GM12878 (cell line): ENCODE measurements around the gene CPNE4.

Experiments used
- CEBPB ChIP-seq, 2 experiments: fragments of 150-350 bp in 1 of 2; IDR thresholded peaks; 2 replicates each; pipeline ENCODE4 v1.6.1; 2012 to 2014; ENCODE audit warnings: low read depth in 2 of 2, low read length in 2 of 2, borderline replicate concordance in 1 of 2, inconsistent platforms in 1 of 2
- CHD4 ChIP-seq: fragments of 200-600 bp; sonication (generic); IDR thresholded peaks from 2 replicates; pipeline ENCODE4 v1.6.1; 2016; ENCODE audit warnings: mild to moderate bottlenecking
- EGR1 ChIP-seq, 2 experiments: IDR thresholded peaks; 1 replicate in 1 of 2; 2 replicates in 1 of 2; pipeline ENCODE4 v1.6.1; 2011 to 2012; ENCODE audit warnings: low read depth in 2 of 2, low read length in 2 of 2, borderline replicate concordance in 1 of 2, mild to moderate bottlenecking in 1 of 2, moderate library complexity in 1 of 2
- EP300 ChIP-seq, 2 experiments: fragments of 150-350 bp in 1 of 2; IDR thresholded peaks; 2 replicates each; pipeline ENCODE4 v1.6.1; 2011 to 2012; ENCODE audit warnings: low read depth in 2 of 2, low read length in 2 of 2, borderline replicate concordance in 1 of 2, improper control_type of control experiment in 1 of 2, inconsistent platforms in 1 of 2; ENCODE audit not compliant: control insufficient read depth in 1 of 2
- EZH2 ChIP-seq: IDR thresholded peaks from 2 replicates; pipeline ENCODE4 v1.6.1; 2012; ENCODE audit warnings: low read depth, mild to moderate bottlenecking, control low read depth, inconsistent platforms, low read length, borderline replicate concordance; ENCODE audit not compliant: control insufficient read depth
- GABPA ChIP-seq: IDR thresholded peaks from 2 replicates; pipeline ENCODE4 v1.6.1; 2014; ENCODE audit warnings: antibody characterized with exemption, low read depth, mild to moderate bottlenecking, inconsistent platforms
- NRF1 ChIP-seq: conservative IDR thresholded peaks from 2 replicates; pipeline ENCODE4 v1.6.1; 2011; ENCODE audit warnings: mild to moderate bottlenecking, low read depth, low read length, improper control_type of control experiment
- POU2F2 ChIP-seq: IDR thresholded peaks from 3 replicates; pipeline ENCODE4 v1.6.1; 2011; ENCODE audit warnings: low read depth, mild to moderate bottlenecking, low read length, borderline replicate concordance
- ZNF274 ChIP-seq: IDR thresholded peaks from one replicate; pipeline ENCODE4 v1.8.0; 2011; ENCODE audit not compliant: insufficient read length, insufficient read depth
- TF ChIP-seq, protein P1 (sequence below), 3 experiments: IDR thresholded peaks in 2 of 3; conservative IDR thresholded peaks in 1 of 3; 2 replicates each; pipeline ENCODE4 v1.5.1; 2011; ENCODE audit warnings: low read depth in 3 of 3, low read length in 3 of 3, mild to moderate bottlenecking in 3 of 3, control low read depth in 2 of 3, moderate library complexity in 2 of 3, inconsistent platforms in 1 of 3, mixed read lengths in 1 of 3; ENCODE audit not compliant: control insufficient read depth in 2 of 3, insufficient read depth in 1 of 3; ENCODE audit errors: extremely low read depth in 1 of 3
- TF ChIP-seq, protein P2 (sequence below): fragments of 450-650 bp; IDR thresholded peaks from 2 replicates; pipeline ENCODE4 v1.6.1; 2017; ENCODE audit warnings: mild to moderate bottlenecking, moderate library complexity
- TF ChIP-seq, protein P3 (sequence below): fragments of 450-650 bp; formaldehyde crosslinking; IDR thresholded peaks from 2 replicates; pipeline ENCODE4 v1.5.0; 2022; ENCODE audit warnings: mild to moderate bottlenecking, missing genetic modification characterization
- TF ChIP-seq, protein P4 (sequence below): IDR thresholded peaks from 2 replicates; pipeline ENCODE4 v1.6.1; 2012; ENCODE audit warnings: mild to moderate bottlenecking, low read depth, low read length

DNA sequence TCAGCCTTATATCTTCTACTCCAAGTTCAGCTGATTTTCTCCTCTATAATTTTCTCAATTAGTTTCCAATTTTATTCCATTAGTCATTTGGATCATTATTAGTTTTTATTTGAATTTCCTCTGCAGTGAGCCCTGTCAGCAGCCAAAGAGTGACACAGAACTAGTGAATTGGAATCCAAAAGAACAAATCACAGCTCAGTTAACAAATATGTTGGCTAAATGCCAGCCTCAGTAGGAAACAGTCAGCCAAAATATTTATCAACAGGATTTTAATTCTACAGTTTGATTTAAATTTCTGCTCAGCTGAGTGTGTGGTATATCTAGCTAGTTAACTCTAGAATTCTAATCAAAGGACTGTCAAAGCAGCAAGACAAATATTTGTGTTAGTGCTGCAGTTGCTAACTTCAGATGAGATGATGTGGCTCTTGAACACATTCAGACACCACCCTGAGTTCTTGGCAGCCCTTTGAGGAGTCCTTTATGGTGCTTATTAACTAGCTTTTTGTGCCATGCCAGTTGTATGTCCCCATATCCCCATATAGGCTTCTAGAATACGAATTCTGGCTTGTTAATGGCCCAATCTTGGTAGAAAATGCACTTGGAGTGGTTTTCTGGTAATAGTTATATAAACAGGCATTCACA is 194.5 kb downstream of the CPNE4 start:
- TF ChIP-seq, protein P1, sequence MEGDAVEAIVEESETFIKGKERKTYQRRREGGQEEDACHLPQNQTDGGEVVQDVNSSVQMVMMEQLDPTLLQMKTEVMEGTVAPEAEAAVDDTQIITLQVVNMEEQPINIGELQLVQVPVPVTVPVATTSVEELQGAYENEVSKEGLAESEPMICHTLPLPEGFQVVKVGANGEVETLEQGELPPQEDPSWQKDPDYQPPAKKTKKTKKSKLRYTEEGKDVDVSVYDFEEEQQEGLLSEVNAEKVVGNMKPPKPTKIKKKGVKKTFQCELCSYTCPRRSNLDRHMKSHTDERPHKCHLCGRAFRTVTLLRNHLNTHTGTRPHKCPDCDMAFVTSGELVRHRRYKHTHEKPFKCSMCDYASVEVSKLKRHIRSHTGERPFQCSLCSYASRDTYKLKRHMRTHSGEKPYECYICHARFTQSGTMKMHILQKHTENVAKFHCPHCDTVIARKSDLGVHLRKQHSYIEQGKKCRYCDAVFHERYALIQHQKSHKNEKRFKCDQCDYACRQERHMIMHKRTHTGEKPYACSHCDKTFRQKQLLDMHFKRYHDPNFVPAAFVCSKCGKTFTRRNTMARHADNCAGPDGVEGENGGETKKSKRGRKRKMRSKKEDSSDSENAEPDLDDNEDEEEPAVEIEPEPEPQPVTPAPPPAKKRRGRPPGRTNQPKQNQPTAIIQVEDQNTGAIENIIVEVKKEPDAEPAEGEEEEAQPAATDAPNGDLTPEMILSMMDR (IDR thresholded peaks at IDR 0.05 in 2 of 3, conservative IDR thresholded peaks at IDR 0.05 in 1 of 3; ENCODE audit: control insufficient read depth in 2 of 3, extremely low read depth in 1 of 3, insufficient read depth in 1 of 3, low read depth in 3 of 3, low read length in 3 of 3) = no peak
- TF ChIP-seq CHD4 (no peak), ZNF274 (no peak), EGR1 (IDR thresholded peaks at IDR 0.05; ENCODE audit: borderline replicate concordance in 1 of 2, low read depth in 2 of 2, low read length in 2 of 2) (no peak), GABPA (no peak), NRF1 (no peak), EZH2 (no peak), CEBPB (IDR thresholded peaks at IDR 0.05; ENCODE audit: borderline replicate concordance in 1 of 2, low read depth in 2 of 2, low read length in 2 of 2) (no peak), POU2F2 (no peak), EP300 (IDR thresholded peaks at IDR 0.05; ENCODE audit: borderline replicate concordance in 1 of 2, control insufficient read depth in 1 of 2, low read depth in 2 of 2, low read length in 2 of 2) (no peak)
- TF ChIP-seq, protein P2, sequence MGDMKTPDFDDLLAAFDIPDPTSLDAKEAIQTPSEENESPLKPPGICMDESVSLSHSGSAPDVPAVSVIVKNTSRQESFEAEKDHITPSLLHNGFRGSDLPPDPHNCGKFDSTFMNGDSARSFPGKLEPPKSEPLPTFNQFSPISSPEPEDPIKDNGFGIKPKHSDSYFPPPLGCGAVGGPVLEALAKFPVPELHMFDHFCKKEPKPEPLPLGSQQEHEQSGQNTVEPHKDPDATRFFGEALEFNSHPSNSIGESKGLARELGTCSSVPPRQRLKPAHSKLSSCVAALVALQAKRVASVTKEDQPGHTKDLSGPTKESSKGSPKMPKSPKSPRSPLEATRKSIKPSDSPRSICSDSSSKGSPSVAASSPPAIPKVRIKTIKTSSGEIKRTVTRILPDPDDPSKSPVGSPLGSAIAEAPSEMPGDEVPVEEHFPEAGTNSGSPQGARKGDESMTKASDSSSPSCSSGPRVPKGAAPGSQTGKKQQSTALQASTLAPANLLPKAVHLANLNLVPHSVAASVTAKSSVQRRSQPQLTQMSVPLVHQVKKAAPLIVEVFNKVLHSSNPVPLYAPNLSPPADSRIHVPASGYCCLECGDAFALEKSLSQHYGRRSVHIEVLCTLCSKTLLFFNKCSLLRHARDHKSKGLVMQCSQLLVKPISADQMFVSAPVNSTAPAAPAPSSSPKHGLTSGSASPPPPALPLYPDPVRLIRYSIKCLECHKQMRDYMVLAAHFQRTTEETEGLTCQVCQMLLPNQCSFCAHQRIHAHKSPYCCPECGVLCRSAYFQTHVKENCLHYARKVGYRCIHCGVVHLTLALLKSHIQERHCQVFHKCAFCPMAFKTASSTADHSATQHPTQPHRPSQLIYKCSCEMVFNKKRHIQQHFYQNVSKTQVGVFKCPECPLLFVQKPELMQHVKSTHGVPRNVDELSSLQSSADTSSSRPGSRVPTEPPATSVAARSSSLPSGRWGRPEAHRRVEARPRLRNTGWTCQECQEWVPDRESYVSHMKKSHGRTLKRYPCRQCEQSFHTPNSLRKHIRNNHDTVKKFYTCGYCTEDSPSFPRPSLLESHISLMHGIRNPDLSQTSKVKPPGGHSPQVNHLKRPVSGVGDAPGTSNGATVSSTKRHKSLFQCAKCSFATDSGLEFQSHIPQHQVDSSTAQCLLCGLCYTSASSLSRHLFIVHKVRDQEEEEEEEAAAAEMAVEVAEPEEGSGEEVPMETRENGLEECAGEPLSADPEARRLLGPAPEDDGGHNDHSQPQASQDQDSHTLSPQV = no peak
- TF ChIP-seq, protein P3, sequence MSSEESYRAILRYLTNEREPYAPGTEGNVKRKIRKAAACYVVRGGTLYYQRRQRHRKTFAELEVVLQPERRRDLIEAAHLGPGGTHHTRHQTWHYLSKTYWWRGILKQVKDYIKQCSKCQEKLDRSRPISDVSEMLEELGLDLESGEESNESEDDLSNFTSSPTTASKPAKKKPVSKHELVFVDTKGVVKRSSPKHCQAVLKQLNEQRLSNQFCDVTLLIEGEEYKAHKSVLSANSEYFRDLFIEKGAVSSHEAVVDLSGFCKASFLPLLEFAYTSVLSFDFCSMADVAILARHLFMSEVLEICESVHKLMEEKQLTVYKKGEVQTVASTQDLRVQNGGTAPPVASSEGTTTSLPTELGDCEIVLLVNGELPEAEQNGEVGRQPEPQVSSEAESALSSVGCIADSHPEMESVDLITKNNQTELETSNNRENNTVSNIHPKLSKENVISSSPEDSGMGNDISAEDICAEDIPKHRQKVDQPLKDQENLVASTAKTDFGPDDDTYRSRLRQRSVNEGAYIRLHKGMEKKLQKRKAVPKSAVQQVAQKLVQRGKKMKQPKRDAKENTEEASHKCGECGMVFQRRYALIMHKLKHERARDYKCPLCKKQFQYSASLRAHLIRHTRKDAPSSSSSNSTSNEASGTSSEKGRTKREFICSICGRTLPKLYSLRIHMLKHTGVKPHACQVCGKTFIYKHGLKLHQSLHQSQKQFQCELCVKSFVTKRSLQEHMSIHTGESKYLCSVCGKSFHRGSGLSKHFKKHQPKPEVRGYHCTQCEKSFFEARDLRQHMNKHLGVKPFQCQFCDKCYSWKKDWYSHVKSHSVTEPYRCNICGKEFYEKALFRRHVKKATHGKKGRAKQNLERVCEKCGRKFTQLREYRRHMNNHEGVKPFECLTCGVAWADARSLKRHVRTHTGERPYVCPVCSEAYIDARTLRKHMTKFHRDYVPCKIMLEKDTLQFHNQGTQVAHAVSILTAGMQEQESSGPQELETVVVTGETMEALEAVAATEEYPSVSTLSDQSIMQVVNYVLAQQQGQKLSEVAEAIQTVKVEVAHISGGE (CRISPR knock-in tag) = no peak
- TF ChIP-seq, protein P4, sequence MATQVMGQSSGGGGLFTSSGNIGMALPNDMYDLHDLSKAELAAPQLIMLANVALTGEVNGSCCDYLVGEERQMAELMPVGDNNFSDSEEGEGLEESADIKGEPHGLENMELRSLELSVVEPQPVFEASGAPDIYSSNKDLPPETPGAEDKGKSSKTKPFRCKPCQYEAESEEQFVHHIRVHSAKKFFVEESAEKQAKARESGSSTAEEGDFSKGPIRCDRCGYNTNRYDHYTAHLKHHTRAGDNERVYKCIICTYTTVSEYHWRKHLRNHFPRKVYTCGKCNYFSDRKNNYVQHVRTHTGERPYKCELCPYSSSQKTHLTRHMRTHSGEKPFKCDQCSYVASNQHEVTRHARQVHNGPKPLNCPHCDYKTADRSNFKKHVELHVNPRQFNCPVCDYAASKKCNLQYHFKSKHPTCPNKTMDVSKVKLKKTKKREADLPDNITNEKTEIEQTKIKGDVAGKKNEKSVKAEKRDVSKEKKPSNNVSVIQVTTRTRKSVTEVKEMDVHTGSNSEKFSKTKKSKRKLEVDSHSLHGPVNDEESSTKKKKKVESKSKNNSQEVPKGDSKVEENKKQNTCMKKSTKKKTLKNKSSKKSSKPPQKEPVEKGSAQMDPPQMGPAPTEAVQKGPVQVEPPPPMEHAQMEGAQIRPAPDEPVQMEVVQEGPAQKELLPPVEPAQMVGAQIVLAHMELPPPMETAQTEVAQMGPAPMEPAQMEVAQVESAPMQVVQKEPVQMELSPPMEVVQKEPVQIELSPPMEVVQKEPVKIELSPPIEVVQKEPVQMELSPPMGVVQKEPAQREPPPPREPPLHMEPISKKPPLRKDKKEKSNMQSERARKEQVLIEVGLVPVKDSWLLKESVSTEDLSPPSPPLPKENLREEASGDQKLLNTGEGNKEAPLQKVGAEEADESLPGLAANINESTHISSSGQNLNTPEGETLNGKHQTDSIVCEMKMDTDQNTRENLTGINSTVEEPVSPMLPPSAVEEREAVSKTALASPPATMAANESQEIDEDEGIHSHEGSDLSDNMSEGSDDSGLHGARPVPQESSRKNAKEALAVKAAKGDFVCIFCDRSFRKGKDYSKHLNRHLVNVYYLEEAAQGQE = no peak
